GM23338 (cell line): ENCODE measurements around the gene LPAR1. TPM values are rescaled to one million over a fixed set of nuclear protein-coding genes. Genes with fewer than 3 reads are reported as not detected.

Experiments
- ATAC-seq: fragments of 200-7000 bp; cut with Tn5 transposase; 3 replicates; pipeline ENCODE4 v1.9.1; 2020
- DNase-seq: peaks from one replicate; pipeline ENCODE4 v3.0.0-alpha.2; 2015; ENCODE audit warnings: low spot score
- H2AFZ ChIP-seq: fragments of 200-600 bp; sonication (generic); 2 replicates; pipeline ENCODE4 v1.8.0; 2016; ENCODE audit warnings: antibody characterized with exemption, mild to moderate bottlenecking, moderate library complexity
- H3F3A ChIP-seq: fragments of 200-600 bp; sonication (generic); replicated peaks from 2 replicates; pipeline ENCODE4 v1.8.0; 2017; ENCODE audit warnings: antibody characterized with exemption, mixed run types, low read depth
- H3K27ac ChIP-seq: fragments of 200-600 bp; sonication (generic); 2 replicates; pipeline ENCODE4 v1.6.1; 2016; ENCODE audit warnings: low read depth
- H3K27me3 ChIP-seq: fragments of 200-600 bp; sonication (generic); 2 replicates; pipeline ENCODE4 v1.8.0; 2016; ENCODE audit warnings: mild to moderate bottlenecking, mixed run types, moderate library complexity; ENCODE audit not compliant: insufficient read depth
- H3K36me3 ChIP-seq: fragments of 200-600 bp; sonication (generic); 2 replicates; pipeline ENCODE4 v1.8.0; 2016; ENCODE audit warnings: mild to moderate bottlenecking; ENCODE audit not compliant: insufficient read depth
- H3K4me1 ChIP-seq: fragments of 200-600 bp; sonication (generic); 2 replicates; pipeline ENCODE4 v1.8.0; 2016; ENCODE audit warnings: mild to moderate bottlenecking, moderate library complexity; ENCODE audit not compliant: insufficient read depth
- H3K4me2 ChIP-seq: fragments of 200-600 bp; sonication (generic); 2 replicates; pipeline ENCODE4 v1.7.1; 2017; ENCODE audit warnings: mixed run types
- H3K4me3 ChIP-seq: fragments of 200-600 bp; sonication (generic); 2 replicates; pipeline ENCODE4 v1.6.1; 2016; ENCODE audit warnings: mixed run types
- H3K79me2 ChIP-seq: fragments of 200-600 bp; sonication (generic); replicated peaks from 2 replicates; pipeline ENCODE4 v1.8.0; 2017; ENCODE audit warnings: mild to moderate bottlenecking; ENCODE audit not compliant: insufficient read depth
- H3K9me2 ChIP-seq: fragments of 200-600 bp; sonication (generic); 2 replicates; pipeline ENCODE4 v1.8.0; 2017; ENCODE audit not compliant: insufficient read depth
- H4K20me1 ChIP-seq: fragments of 200-600 bp; sonication (generic); replicated peaks from 2 replicates; pipeline ENCODE4 v1.8.0; 2017; ENCODE audit warnings: mild to moderate bottlenecking; ENCODE audit not compliant: insufficient read depth
- H3K27ac Mint-ChIP-seq: 2 replicates; pipeline ENCODE4 v1.8.0; 2020; ENCODE audit warnings: inconsistent platforms, mild to moderate bottlenecking, moderate library complexity, mixed read lengths
- H3K27me3 Mint-ChIP-seq: 3 replicates; pipeline ENCODE4 v1.8.0; 2022; ENCODE audit warnings: low read depth, mild to moderate bottlenecking, moderate library complexity, mixed read lengths, inconsistent platforms; ENCODE audit not compliant: insufficient read depth, poor library complexity
- H3K36me3 Mint-ChIP-seq: 3 replicates; pipeline ENCODE4 v1.8.0; 2021; ENCODE audit warnings: low read depth, mild to moderate bottlenecking, inconsistent platforms, moderate library complexity, mixed read lengths
- H3K4me1 Mint-ChIP-seq: 3 replicates; pipeline ENCODE4 v1.8.0; 2020; ENCODE audit warnings: mild to moderate bottlenecking, inconsistent platforms, mixed read lengths
- H3K4me3 Mint-ChIP-seq: 3 replicates; pipeline ENCODE4 v1.8.0; 2021; ENCODE audit warnings: moderate library complexity, mild to moderate bottlenecking, inconsistent platforms, mixed read lengths
- H3K9me3 Mint-ChIP-seq: 3 replicates; pipeline ENCODE4 v1.8.0; 2020; ENCODE audit warnings: moderate library complexity, mild to moderate bottlenecking, inconsistent platforms, mixed read lengths
- CREB1 ChIP-seq: fragments of 250-450 bp; sonication (Bioruptor Pico); IDR thresholded peaks from 2 replicates; pipeline ENCODE4 v1.5.0; 2020; ENCODE audit warnings: low read depth, mild to moderate bottlenecking, moderate library complexity
- EZH2 ChIP-seq: fragments of 200-600 bp; sonication (generic); IDR thresholded peaks from one replicate; pipeline ENCODE4 v1.8.0; 2017; ENCODE audit warnings: antibody characterized with exemption, mild to moderate bottlenecking, low read depth; ENCODE audit not compliant: unreplicated experiment
- EZH2phosphoT487 ChIP-seq: fragments of 200-600 bp; sonication (generic); IDR thresholded peaks from one replicate; pipeline ENCODE4 v1.8.1; 2018; ENCODE audit warnings: antibody characterized with exemption; ENCODE audit not compliant: unreplicated experiment
- JUNB ChIP-seq: IDR thresholded peaks from one replicate; pipeline ENCODE4 v1.6.1; 2016; ENCODE audit warnings: antibody characterized with exemption; ENCODE audit not compliant: unreplicated experiment
- NANOG ChIP-seq: IDR thresholded peaks from 2 replicates; pipeline ENCODE4 v1.6.1; 2016; ENCODE audit warnings: antibody characterized with exemption, borderline replicate concordance
- POLR2AphosphoS5 ChIP-seq: IDR thresholded peaks from 2 replicates; pipeline ENCODE4 v1.6.1; 2016; ENCODE audit warnings: antibody characterized with exemption, low read depth
- STAT1 ChIP-seq: IDR thresholded peaks from one replicate; pipeline ENCODE4 v1.6.1; 2016; ENCODE audit warnings: antibody characterized with exemption; ENCODE audit not compliant: unreplicated experiment
- ZNF114 ChIP-seq: fragments of 250-450 bp; sonication (Bioruptor Pico); IDR thresholded peaks from 2 replicates; pipeline ENCODE4 v1.5.0; 2020; ENCODE audit warnings: mild to moderate bottlenecking, moderate library complexity
- ZNF331 ChIP-seq: fragments of 250-450 bp; sonication (Bioruptor Pico); IDR thresholded peaks from 2 replicates; pipeline ENCODE4 v1.5.0; 2020; ENCODE audit warnings: low read depth, mild to moderate bottlenecking, moderate library complexity
- ZNF462 ChIP-seq: fragments of 250-450 bp; sonication (Bioruptor Pico); IDR thresholded peaks from 2 replicates; pipeline ENCODE4 v1.5.0; 2020; ENCODE audit warnings: mild to moderate bottlenecking, moderate library complexity
- polyA plus RNA-seq: library from polyadenylated mRNA; unstranded; fragments of >200 nt; fragmentation: Nextera tagmentation; extraction: Ambion mirVana; gene quantifications from 2 replicates; pipeline ENCODE4 v1.2.1, GENCODE V29; 2016
- total RNA-seq: library from RNA; depleted of rRNA; stranded (reverse); fragments of >200 nt; shearing (Covaris generic); gene quantifications from 2 replicates; pipeline ENCODE4 v1.2.3, GENCODE V29; 2014
- TF ChIP-seq, protein P1 (sequence below): IDR thresholded peaks from 2 replicates; pipeline ENCODE4 v1.6.1; 2016; ENCODE audit warnings: antibody characterized with exemption
- TF ChIP-seq, protein P2 (sequence below), 2 experiments: fragments of 200-600 bp in 1 of 2; sonication (generic) in 1 of 2; conservative IDR thresholded peaks; 2 replicates each; pipeline versions ENCODE4 v1.5.1 to v1.6.1; 2016 to 2017; ENCODE audit warnings: antibody characterized with exemption in 2 of 2, low read depth in 2 of 2, mild to moderate bottlenecking in 2 of 2, moderate library complexity in 1 of 2
- TF ChIP-seq, protein P3 (sequence below): IDR thresholded peaks from one replicate; pipeline ENCODE4 v1.6.1; 2018; ENCODE audit warnings: antibody characterized with exemption; ENCODE audit not compliant: unreplicated experiment

LPAR1 gene
- total and polyA plus RNA-seq, 2 experiments from 2014 or later: 1.0 to 3.8 TPM

- ATAC-seq (no peak), DNase-seq (no peak)
- Histone ChIP-seq H3K9me2 (no peaks in the 10 kb centered on the region; the same call in 1 of the 2 replicates), H3K36me3 (no peaks in the 10 kb centered on the region), H3K4me1 (no peaks in the 10 kb centered on the region), H2AFZ (no peak overlapping the region), H3K27ac (no peak overlapping the region), H3F3A (no peaks in the 10 kb centered on the region), H3K4me2 (no peak overlapping the region), H3K79me2 (no peaks in the 10 kb centered on the region), H4K20me1 (no peaks in the 10 kb centered on the region), H3K27me3 (no peaks in the 10 kb centered on the region), H3K4me3 (no peak overlapping the region)
- TF ChIP-seq ZNF462 (no peak), CREB1 (CRISPR knock-in tag) (no peak), JUNB (no peak), EZH2phosphoT487 (no peak), ZNF331 (no peak), NANOG (no peak), ZNF114 (CRISPR knock-in tag) (no peak), STAT1 (no peak), POLR2AphosphoS5 (no peak), EZH2 (no peak)
- TF ChIP-seq, protein P1, sequence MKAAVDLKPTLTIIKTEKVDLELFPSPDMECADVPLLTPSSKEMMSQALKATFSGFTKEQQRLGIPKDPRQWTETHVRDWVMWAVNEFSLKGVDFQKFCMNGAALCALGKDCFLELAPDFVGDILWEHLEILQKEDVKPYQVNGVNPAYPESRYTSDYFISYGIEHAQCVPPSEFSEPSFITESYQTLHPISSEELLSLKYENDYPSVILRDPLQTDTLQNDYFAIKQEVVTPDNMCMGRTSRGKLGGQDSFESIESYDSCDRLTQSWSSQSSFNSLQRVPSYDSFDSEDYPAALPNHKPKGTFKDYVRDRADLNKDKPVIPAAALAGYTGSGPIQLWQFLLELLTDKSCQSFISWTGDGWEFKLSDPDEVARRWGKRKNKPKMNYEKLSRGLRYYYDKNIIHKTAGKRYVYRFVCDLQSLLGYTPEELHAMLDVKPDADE: no peak
- TF ChIP-seq, protein P2, sequence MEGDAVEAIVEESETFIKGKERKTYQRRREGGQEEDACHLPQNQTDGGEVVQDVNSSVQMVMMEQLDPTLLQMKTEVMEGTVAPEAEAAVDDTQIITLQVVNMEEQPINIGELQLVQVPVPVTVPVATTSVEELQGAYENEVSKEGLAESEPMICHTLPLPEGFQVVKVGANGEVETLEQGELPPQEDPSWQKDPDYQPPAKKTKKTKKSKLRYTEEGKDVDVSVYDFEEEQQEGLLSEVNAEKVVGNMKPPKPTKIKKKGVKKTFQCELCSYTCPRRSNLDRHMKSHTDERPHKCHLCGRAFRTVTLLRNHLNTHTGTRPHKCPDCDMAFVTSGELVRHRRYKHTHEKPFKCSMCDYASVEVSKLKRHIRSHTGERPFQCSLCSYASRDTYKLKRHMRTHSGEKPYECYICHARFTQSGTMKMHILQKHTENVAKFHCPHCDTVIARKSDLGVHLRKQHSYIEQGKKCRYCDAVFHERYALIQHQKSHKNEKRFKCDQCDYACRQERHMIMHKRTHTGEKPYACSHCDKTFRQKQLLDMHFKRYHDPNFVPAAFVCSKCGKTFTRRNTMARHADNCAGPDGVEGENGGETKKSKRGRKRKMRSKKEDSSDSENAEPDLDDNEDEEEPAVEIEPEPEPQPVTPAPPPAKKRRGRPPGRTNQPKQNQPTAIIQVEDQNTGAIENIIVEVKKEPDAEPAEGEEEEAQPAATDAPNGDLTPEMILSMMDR (conservative IDR thresholded peaks at IDR 0.05; ENCODE audit: low read depth in 2 of 2): no peak
- TF ChIP-seq, protein P3, sequence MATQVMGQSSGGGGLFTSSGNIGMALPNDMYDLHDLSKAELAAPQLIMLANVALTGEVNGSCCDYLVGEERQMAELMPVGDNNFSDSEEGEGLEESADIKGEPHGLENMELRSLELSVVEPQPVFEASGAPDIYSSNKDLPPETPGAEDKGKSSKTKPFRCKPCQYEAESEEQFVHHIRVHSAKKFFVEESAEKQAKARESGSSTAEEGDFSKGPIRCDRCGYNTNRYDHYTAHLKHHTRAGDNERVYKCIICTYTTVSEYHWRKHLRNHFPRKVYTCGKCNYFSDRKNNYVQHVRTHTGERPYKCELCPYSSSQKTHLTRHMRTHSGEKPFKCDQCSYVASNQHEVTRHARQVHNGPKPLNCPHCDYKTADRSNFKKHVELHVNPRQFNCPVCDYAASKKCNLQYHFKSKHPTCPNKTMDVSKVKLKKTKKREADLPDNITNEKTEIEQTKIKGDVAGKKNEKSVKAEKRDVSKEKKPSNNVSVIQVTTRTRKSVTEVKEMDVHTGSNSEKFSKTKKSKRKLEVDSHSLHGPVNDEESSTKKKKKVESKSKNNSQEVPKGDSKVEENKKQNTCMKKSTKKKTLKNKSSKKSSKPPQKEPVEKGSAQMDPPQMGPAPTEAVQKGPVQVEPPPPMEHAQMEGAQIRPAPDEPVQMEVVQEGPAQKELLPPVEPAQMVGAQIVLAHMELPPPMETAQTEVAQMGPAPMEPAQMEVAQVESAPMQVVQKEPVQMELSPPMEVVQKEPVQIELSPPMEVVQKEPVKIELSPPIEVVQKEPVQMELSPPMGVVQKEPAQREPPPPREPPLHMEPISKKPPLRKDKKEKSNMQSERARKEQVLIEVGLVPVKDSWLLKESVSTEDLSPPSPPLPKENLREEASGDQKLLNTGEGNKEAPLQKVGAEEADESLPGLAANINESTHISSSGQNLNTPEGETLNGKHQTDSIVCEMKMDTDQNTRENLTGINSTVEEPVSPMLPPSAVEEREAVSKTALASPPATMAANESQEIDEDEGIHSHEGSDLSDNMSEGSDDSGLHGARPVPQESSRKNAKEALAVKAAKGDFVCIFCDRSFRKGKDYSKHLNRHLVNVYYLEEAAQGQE: no peak
- H3K9me3 Mint-ChIP-seq: peaks cover 26% of the 10 kb centered on the region
- no peak overlapping the region for H3K27ac Mint-ChIP-seq
- peaks cover 4% of the 10 kb centered on the region for H3K27me3 Mint-ChIP-seq
- H3K36me3 Mint-ChIP-seq: peaks cover 24% of the 10 kb centered on the region
- H3K4me3 Mint-ChIP-seq: no peak overlapping the region
- H3K4me1 Mint-ChIP-seq: no peaks in the 10 kb centered on the region
Observed at GRCh38 chr9:110900456-110900855, 137.8 kb downstream of the LPAR1 start.
